GM12873 (cell line): ENCODE results near the gene NUAK1.

ENCODE experiments used
- CTCF ChIP-seq: IDR thresholded peaks from 2 replicates; pipeline ENCODE4 v1.5.1; 2012; ENCODE audit warnings: low read depth, mild to moderate bottlenecking, moderate library complexity, low read length, control low read depth; ENCODE audit not compliant: insufficient read depth; ENCODE audit errors: missing control alignments

Gene NUAK1

GRCh38 chr12:106049105-106049504 lies 89.6 kb downstream of the NUAK1 start:
- no peak for TF ChIP-seq CTCF

- TF ChIP-seq CTCF = no peak
Observed at GRCh38 chr12:106048676-106049075, 90.1 kb downstream of the NUAK1 start.

DNA sequence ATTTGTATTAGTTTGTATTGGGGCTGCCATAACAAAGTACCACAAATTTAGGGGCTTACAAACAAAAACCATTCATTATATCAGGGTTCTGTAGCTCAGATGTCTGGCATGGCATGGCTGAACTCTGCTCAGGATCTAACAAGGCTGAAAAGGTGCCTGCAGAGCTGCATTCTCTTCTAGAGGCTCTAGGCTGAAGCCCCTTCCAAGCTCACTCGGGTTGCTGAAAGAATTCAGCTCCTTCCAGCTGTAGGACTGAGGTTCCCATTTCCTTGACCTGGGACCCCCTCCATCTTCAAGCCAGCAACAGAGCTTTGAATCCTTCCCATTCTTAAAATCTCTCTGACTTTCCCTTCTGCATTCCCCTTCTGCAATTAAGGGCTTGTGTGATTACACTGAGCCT lies 90.7 kb downstream of the NUAK1 start:
- TF ChIP-seq CTCF = no peak

DNA sequence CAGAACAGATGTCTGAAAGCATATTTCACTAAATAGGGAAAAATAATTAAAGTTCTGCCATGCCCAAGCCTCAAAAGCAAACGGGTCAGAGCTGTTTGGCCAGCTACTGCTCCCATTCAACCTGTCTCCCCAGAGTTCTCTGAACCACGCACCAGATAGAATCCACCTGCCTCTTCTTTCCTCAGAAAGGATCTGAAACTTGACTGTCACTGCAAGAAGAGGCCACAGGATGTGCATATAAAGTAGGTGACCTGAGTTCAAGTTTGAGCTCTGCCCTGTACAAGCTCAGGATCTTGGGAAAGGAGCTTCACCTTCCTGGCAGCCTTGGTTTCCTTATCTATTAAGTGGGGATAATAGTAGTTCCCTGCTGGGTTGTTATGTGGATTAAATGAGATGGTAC lies 91.8 kb downstream of the NUAK1 start:
- no peak for TF ChIP-seq CTCF

GRCh38 chr12:106046301-106046846 lies 92.4 kb downstream of the NUAK1 start:
- no peak for TF ChIP-seq CTCF

DNA sequence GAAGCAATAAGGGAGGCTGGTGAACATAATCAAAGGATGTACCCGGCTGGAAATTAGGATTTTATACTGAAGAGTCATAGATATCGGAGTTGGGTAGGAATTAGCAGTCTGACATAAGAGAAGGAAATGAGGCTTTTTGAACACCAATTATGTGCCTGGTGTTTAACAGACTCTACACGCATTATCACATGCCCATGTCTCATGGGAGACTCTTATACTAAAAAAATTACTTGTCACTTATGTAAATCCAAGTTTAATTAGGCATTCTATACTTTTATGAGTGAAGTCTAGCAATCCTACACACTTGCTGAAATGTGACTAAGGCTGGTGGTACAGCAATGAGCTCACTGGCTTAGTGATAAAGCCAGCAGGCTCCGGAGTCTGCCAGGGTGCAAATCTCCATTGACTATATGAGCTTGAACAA lies 93.5 kb downstream of the NUAK1 start:
- TF ChIP-seq CTCF = no peak

DNA sequence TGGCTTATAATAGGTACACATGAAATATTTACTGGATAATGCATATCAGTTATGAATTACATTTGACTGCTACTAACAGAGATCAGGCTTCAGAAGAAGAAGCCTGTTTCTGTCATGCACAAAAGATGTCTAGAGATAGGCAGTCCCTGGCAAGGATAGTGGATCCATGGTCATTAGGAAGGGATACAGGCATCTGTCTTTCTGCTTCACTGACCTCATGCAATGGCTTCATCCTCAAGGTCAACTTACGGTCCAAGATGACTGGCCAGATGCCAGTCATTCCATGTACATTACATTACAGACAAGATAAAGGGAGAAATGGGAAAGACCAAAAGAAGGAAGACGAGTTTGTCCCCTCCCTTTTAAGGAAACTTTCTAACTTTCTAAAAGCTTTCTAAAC lies 94.0 kb downstream of the NUAK1 start:
- TF ChIP-seq CTCF = no peak

DNA sequence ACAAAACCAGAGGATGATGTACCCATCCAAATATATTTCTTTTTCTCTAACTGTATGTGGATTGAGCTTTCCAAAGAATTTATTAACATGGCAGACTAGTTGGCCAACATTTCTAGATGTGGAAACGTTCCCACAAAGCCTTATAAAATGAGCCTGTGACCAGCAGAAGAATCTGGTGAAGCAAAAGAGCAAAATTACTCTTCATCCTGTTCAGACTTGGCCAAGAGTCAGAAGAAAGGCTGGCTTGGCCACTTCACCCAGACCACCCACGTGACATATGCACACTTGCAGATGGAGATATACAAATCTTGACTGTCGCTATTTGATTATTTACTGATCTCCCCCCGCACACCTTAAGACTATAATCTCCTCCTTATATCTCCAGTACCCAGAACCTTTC lies 96.7 kb downstream of the NUAK1 start:
- no peak for TF ChIP-seq CTCF
